CD4-positive, alpha-beta memory T cell (primary cell): ENCODE data around the gene FASTK. TPM values are rescaled to one million over a fixed set of nuclear protein-coding genes. Genes with fewer than 3 reads are reported as not detected.
A peak's percentile ranks its signal among the peaks of the same experiment; 100 is the strongest.

Experiments used
- CTCF ChIA-PET: fragments of 350-600 bp; sonication (Branson Sonifier 250); formaldehyde crosslinking; loops from one replicate; lab custom pipeline; 2021; ENCODE audit warnings: inconsistent platforms; ENCODE audit not compliant: partially characterized antibody; lab: Charles Lee
- POLR2A ChIA-PET: fragments of 350-600 bp; sonication (Branson Sonifier 250); formaldehyde crosslinking; loops from one replicate; lab custom pipeline; 2021; ENCODE audit not compliant: partially characterized antibody; lab: Charles Lee
- DNase-seq, 5 donors: peaks; one replicate each; pipeline versions ENCODE4 v3.0.0 to v3.0.0-alpha.2; 2020 to 2022; ENCODE audit warnings: mixed read lengths in 1 of 5
- H3K27ac ChIP-seq: one replicate; pipeline ENCODE4 v1.7.0; 2013; ENCODE audit warnings: low read depth, low read length
- H3K27me3 ChIP-seq: 2 replicates; pipeline ENCODE4 v1.7.0; 2013; ENCODE audit warnings: mild to moderate bottlenecking, low read length, moderate library complexity; ENCODE audit not compliant: insufficient read depth
- H3K36me3 ChIP-seq: 2 replicates; pipeline ENCODE4 v1.7.0; 2013; ENCODE audit warnings: mild to moderate bottlenecking, low read length, moderate library complexity; ENCODE audit not compliant: insufficient read depth
- H3K4me1 ChIP-seq: 2 replicates; pipeline ENCODE4 v1.7.0; 2013; ENCODE audit warnings: mild to moderate bottlenecking, low read length, moderate library complexity; ENCODE audit not compliant: insufficient read depth
- H3K4me3 ChIP-seq, 2 donors: one replicate each; pipeline ENCODE4 v1.7.0; 2013; ENCODE audit warnings: low read length in 2 of 2, mild to moderate bottlenecking in 1 of 2
- H3K9me3 ChIP-seq, 2 donors: one replicate each; pipeline ENCODE4 v1.7.0; 2013; ENCODE audit warnings: low read length in 2 of 2, control low read depth in 1 of 2; ENCODE audit not compliant: control insufficient read depth in 1 of 2
- H3K27ac Mint-ChIP-seq, 7 donors: one replicate each; pipeline ENCODE4 v1.8.0; 2020 to 2021; ENCODE audit warnings: mixed read lengths in 7 of 7, mild to moderate bottlenecking in 6 of 7, inconsistent platforms in 3 of 7, moderate library complexity in 3 of 7
- H3K27me3 Mint-ChIP-seq, 2 donors: one replicate each; pipeline ENCODE4 v1.8.0; 2020 to 2021; ENCODE audit warnings: mixed read lengths in 2 of 2
- H3K36me3 Mint-ChIP-seq, 2 donors: one replicate each; pipeline ENCODE4 v1.8.0; 2020 to 2021; ENCODE audit warnings: mixed read lengths in 2 of 2, inconsistent platforms in 1 of 2, mild to moderate bottlenecking in 1 of 2
- H3K4me1 Mint-ChIP-seq, 4 donors: one replicate each; pipeline ENCODE4 v1.8.0; 2020 to 2021; ENCODE audit warnings: mixed read lengths in 4 of 4, mild to moderate bottlenecking in 1 of 4
- H3K4me3 Mint-ChIP-seq, 8 donors: one replicate each; pipeline ENCODE4 v1.8.0; 2020 to 2021; ENCODE audit warnings: mixed read lengths in 8 of 8, mild to moderate bottlenecking in 7 of 8, moderate library complexity in 6 of 8, inconsistent platforms in 3 of 8
- H3K9me3 Mint-ChIP-seq, 8 donors: one replicate each; pipeline ENCODE4 v1.8.0; 2020 to 2021; ENCODE audit warnings: mixed read lengths in 8 of 8, mild to moderate bottlenecking in 5 of 8, inconsistent platforms in 3 of 8, moderate library complexity in 1 of 8
- intact Hi-C: fragments of 100-400 bp; cut with micrococcal nuclease; formaldehyde crosslinking; loops from one replicate; pipeline ENCODE4 v1.15.1; 2023
- polyA plus RNA-seq, 2 donors: library from polyadenylated mRNA; unstranded; fragments of 300-500 nt; fragmentation: Illumina TruSeq; gene quantifications; one replicate each; pipeline ENCODE4 v1.2.3, GENCODE V29; 2021
- total RNA-seq, 2 experiments: library from RNA; stranded (reverse); gene quantifications; one replicate each; pipeline ENCODE4 v1.2.3, GENCODE V29; 2021

Gene FASTK
- total and polyA plus RNA-seq, 4 experiments from 2014 or later: 51.2 to 126 (median 92.5) TPM

GRCh38 chr7:151057989-151058780, 22.4 kb downstream of the FASTK start:
- no peaks in the 10 kb centered on the region for H3K36me3 ChIP-seq
- peak overlapping the region; percentile 86 to 97 (median 94) for H3K4me3 Mint-ChIP-seq
- peaks cover 0 to 15% of the 10 kb centered on the region in 2 donors for H3K36me3 Mint-ChIP-seq
- peaks cover 0 to 2% of the 10 kb centered on the region in 2 donors for H3K27me3 Mint-ChIP-seq
- H3K9me3 ChIP-seq: no peaks in the 10 kb centered on the region
- peak overlapping the region; percentile 85 for H3K27ac ChIP-seq
- H3K9me3 Mint-ChIP-seq: no peaks in the 10 kb centered on the region
- H3K4me1 ChIP-seq: peaks cover 45% of the 10 kb centered on the region
- peaks cover 18 to 54% (median 37%) of the 10 kb centered on the region in 4 donors for H3K4me1 Mint-ChIP-seq
- peak overlapping the region; percentile 85 to 99 (median 96) for H3K27ac Mint-ChIP-seq
- DNase-seq: peak; percentile 95 to 99 (median 98)
- peak overlapping the region; percentile 45 to 70 for H3K4me3 ChIP-seq
- H3K27me3 ChIP-seq: no peaks in the 10 kb centered on the region
- CTCF ChIA-PET: interaction anchor here (1.0 to 1.3 kb wide), 3 partner anchors 27 to 182 kb away, joined by 3 to 4 read pairs (median 3); no protein-coding TSS in a partner anchor
- intact Hi-C loops: loop anchor here (1.0 to 2.0 kb wide), 5 partner anchors 22 to 1344 kb away; partner anchors contain the start of genes ABCB8, ABCF2 and FASTK
- POLR2A ChIA-PET: interaction anchor here (0.6 to 5.0 kb wide), 17 partner anchors 19 to 575 kb away, joined by 3 to 68 read pairs (median 3); partner anchors contain the start of genes ABCB8, AGAP3, FASTK and TMUB1

DNA sequence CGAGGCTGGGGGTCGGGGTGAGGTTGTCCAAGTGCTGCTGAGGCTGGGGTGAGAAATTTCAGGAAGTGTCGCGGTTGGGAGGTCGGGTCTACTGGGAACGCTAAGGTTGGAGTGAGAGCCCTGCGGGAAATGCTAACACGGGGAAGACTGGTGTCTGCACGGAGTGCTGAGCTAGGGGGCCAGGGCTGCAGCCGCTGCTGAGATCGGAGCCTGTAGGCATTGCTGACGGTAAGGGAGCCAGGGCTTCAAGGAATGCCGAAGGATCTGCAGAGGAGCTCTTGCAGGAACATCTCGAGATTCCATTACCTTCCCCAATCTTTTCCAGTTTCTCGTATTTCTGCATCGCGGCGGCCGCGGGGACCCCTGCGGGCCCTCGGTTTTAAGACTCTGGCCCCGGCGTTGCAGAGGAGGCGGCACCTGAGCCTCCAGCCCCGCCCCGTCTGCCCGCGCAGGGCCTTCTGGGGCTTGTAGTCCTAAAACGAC, 23.1 kb downstream of the FASTK start, which contains the start of gene CDK5:
CDK5 (minus strand) TSS at position 392 of the 483 bp plus-strand sequence; CDS start at position 343, 49 bp downstream.
- Histone ChIP-seq H3K9me3 (no peaks in the 10 kb centered on the region), H3K27me3 (no peaks in the 10 kb centered on the region), H3K36me3 (no peaks in the 10 kb centered on the region), H3K4me3 (peak within 1 kb of the TSS; percentile 70 to 71), H3K27ac (peak within 1 kb of the TSS; percentile 85), H3K4me1 (peaks cover 46% of the 10 kb centered on the region)
- H3K27me3 Mint-ChIP-seq: peaks cover 0 to 3% of the 10 kb centered on the region in 2 donors
- H3K36me3 Mint-ChIP-seq: peaks cover 0 to 15% of the 10 kb centered on the region in 2 donors
- H3K4me3 Mint-ChIP-seq: peak within 1 kb of the TSS; percentile 86 to 97 (median 94)
- peak within 1 kb of the TSS; percentile 85 to 99 (median 96) for H3K27ac Mint-ChIP-seq
- no peaks in the 10 kb centered on the region for H3K9me3 Mint-ChIP-seq
- H3K4me1 Mint-ChIP-seq: peaks cover 23 to 59% (median 41%) of the 10 kb centered on the region in 4 donors
- DNase-seq: no peak
- intact Hi-C loops: no loop called here
- ChIA-PET CTCF (interaction anchor here (1.3 kb wide), 1 partner anchor 26 kb away, joined by 4 read pairs; no protein-coding TSS in a partner anchor), POLR2A (interaction anchor here (1.0 to 5.0 kb wide), 7 partner anchors 11 to 73 kb away, joined by 3 to 68 read pairs (median 5); partner anchors contain the start of genes ABCB8, AGAP3, FASTK and TMUB1)

- Histone ChIP-seq H3K9me3 (no peaks in the 10 kb centered on the region), H3K36me3 (no peaks in the 10 kb centered on the region), H3K27ac (peak overlapping the region; percentile 85), H3K4me3 (peak overlapping the region; percentile 70 to 71), H3K4me1 (peaks cover 46% of the 10 kb centered on the region), H3K27me3 (no peaks in the 10 kb centered on the region)
- peaks cover 0 to 13% of the 10 kb centered on the region in 2 donors for H3K36me3 Mint-ChIP-seq
- ChIA-PET CTCF (no interaction called here), POLR2A (interaction anchor here (1.0 to 5.0 kb wide), 6 partner anchors 11 to 73 kb away, joined by 3 to 68 read pairs (median 8); partner anchors contain the start of genes ABCB8, AGAP3, FASTK and TMUB1)
- peak overlapping the region; percentile 86 to 97 (median 94) for H3K4me3 Mint-ChIP-seq
- peaks cover 0 to 4% of the 10 kb centered on the region in 2 donors for H3K27me3 Mint-ChIP-seq
- DNase-seq: no peak
- intact Hi-C loops: no loop called here
- peaks cover 24 to 62% (median 42%) of the 10 kb centered on the region in 4 donors for H3K4me1 Mint-ChIP-seq
- H3K27ac Mint-ChIP-seq: peak overlapping the region in 3 of 7 donors; percentile 80 to 90 (median 85)
- no peaks in the 10 kb centered on the region for H3K9me3 Mint-ChIP-seq
Measured at GRCh38 chr7:151056666-151057505, 23.7 kb downstream of the FASTK start.

DNA sequence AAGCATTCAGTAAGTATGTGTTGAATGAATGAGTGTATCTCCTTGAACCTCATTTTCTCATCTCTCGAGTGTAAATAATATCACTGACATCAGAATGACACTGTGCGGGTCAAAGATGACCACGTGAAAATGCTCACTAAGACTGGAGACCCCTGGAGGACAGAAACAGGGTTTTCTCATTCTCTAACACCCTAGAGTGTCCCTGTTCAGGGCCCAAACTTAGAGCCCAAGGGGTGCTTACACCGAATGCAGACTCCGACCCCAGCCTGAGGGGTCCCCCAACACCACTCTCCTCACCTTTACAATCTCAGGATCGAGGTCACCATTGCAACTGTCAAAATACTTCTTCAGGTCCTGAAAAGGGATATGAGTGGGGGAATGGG, 24.3 kb downstream of the FASTK start:
- no peaks in the 10 kb centered on the region for H3K27me3 ChIP-seq
- no peaks in the 10 kb centered on the region for H3K9me3 ChIP-seq
- Mint-ChIP-seq H3K9me3 (no peaks in the 10 kb centered on the region), H3K27me3 (peaks cover 0 to 4% of the 10 kb centered on the region in 2 donors), H3K4me3 (peak overlapping the region in 7 of 8 donors; percentile 10 to 97 (median 51)), H3K36me3 (peaks cover 0 to 13% of the 10 kb centered on the region in 2 donors), H3K4me1 (peaks cover 21 to 56% (median 38%) of the 10 kb centered on the region in 4 donors), H3K27ac (no peak overlapping the region)
- no peaks in the 10 kb centered on the region for H3K36me3 ChIP-seq
- peaks cover 42% of the 10 kb centered on the region for H3K4me1 ChIP-seq
- no peak for DNase-seq
- ChIA-PET CTCF (no interaction called here), POLR2A (no interaction called here)
- no peak overlapping the region for H3K27ac ChIP-seq
- H3K4me3 ChIP-seq: no peak overlapping the region
- intact Hi-C loops: no loop called here

DNA sequence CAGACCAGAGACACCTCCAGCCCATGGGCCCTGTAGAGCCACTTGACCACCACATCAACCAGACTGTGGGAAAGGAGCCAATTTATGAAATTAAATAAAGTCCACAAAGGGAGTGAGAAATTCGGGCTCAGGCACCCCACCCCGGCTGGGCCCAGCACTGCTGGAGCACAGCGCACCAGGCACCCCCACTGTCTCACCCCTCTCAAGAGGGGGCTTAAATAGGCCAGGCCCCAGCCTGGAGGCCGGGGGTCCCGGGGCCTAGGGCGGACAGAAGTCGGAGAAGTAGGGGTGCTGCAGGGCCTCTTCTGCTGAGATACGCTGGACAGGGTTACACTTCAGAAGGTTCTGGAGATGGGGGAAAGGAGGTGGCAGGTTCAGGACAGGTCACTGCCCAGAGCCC, 26.9 kb downstream of the FASTK start:
- H3K27me3 ChIP-seq: no peaks in the 10 kb centered on the region
- H3K36me3 ChIP-seq: no peaks in the 10 kb centered on the region
- POLR2A ChIA-PET: no interaction called here
- H3K4me1 Mint-ChIP-seq: peaks cover 13 to 38% (median 26%) of the 10 kb centered on the region in 4 donors
- no peaks in the 10 kb centered on the region for H3K9me3 ChIP-seq
- H3K27ac Mint-ChIP-seq: no peak overlapping the region
- no peak for DNase-seq
- CTCF ChIA-PET: no interaction called here
- intact Hi-C loops: no loop called here
- no peak overlapping the region for H3K4me3 ChIP-seq
- H3K27me3 Mint-ChIP-seq: peaks cover 0 to 4% of the 10 kb centered on the region in 2 donors
- peaks cover 0 to 8% of the 10 kb centered on the region in 2 donors for H3K36me3 Mint-ChIP-seq
- no peak overlapping the region for H3K4me3 Mint-ChIP-seq
- peaks cover 29% of the 10 kb centered on the region for H3K4me1 ChIP-seq
- no peak overlapping the region for H3K27ac ChIP-seq
- no peaks in the 10 kb centered on the region for H3K9me3 Mint-ChIP-seq

- H3K9me3 ChIP-seq: no peaks in the 10 kb centered on the region
- no peaks in the 10 kb centered on the region for H3K36me3 ChIP-seq
- Mint-ChIP-seq H3K4me3 (no peak overlapping the region), H3K27me3 (peaks cover 0 to 4% of the 10 kb centered on the region in 2 donors), H3K27ac (no peak overlapping the region), H3K9me3 (no peaks in the 10 kb centered on the region), H3K36me3 (peaks cover 0 to 4% of the 10 kb centered on the region in 2 donors), H3K4me1 (peaks cover 12 to 31% (median 22%) of the 10 kb centered on the region in 4 donors)
- DNase-seq: no peak
- no peak overlapping the region for H3K4me3 ChIP-seq
- H3K27me3 ChIP-seq: no peaks in the 10 kb centered on the region
- H3K27ac ChIP-seq: no peak overlapping the region
- intact Hi-C loops: no loop called here
- POLR2A ChIA-PET: no interaction called here
- CTCF ChIA-PET: no interaction called here
- H3K4me1 ChIP-seq: peaks cover 22% of the 10 kb centered on the region
Measured at GRCh38 chr7:151053096-151053495, 27.5 kb downstream of the FASTK start.
